NT2/D1 (cell line): ENCODE measurements around the gene GGA1.

Experiments
- DNase-seq: peaks from one replicate; pipeline ENCODE4 v3.0.0-alpha.2; 2011; ENCODE audit warnings: low read depth, low spot score
- H3K27me3 ChIP-seq: 2 replicates; pipeline ENCODE4 v1.6.0; 2011; ENCODE audit warnings: mild to moderate bottlenecking; ENCODE audit not compliant: insufficient read length, insufficient read depth
- H3K36me3 ChIP-seq: 2 replicates; pipeline ENCODE4 v1.6.1; 2011; ENCODE audit warnings: mild to moderate bottlenecking, low read length, mixed read lengths; ENCODE audit not compliant: insufficient read depth, insufficient read length
- H3K4me1 ChIP-seq: 2 replicates; pipeline ENCODE4 v1.5.1; 2011; ENCODE audit not compliant: insufficient read depth, insufficient read length
- H3K4me3 ChIP-seq: 2 replicates; pipeline ENCODE4 v1.5.1; 2011; ENCODE audit warnings: low read depth; ENCODE audit not compliant: insufficient read length
- H3K9ac ChIP-seq: 2 replicates; pipeline ENCODE4 v1.6.0; 2011; ENCODE audit warnings: low read depth; ENCODE audit not compliant: insufficient read length
- H3K9me3 ChIP-seq: 2 replicates; pipeline ENCODE4 v1.5.1; 2011; ENCODE audit warnings: mild to moderate bottlenecking, low read length; ENCODE audit not compliant: insufficient read depth
- SUZ12 ChIP-seq: IDR thresholded peaks from 2 replicates; pipeline ENCODE4 v1.6.1; 2011; ENCODE audit not compliant: insufficient read length, insufficient read depth; ENCODE audit errors: extremely low read depth
- YY1 ChIP-seq: IDR thresholded peaks from 2 replicates; pipeline ENCODE4 v1.6.1; 2011; ENCODE audit not compliant: insufficient read length, insufficient read depth
- ZNF274 ChIP-seq: IDR thresholded peaks from 2 replicates; pipeline ENCODE4 v1.6.1; 2011; ENCODE audit warnings: mild to moderate bottlenecking, low read depth, low read length

Gene GGA1

DNA sequence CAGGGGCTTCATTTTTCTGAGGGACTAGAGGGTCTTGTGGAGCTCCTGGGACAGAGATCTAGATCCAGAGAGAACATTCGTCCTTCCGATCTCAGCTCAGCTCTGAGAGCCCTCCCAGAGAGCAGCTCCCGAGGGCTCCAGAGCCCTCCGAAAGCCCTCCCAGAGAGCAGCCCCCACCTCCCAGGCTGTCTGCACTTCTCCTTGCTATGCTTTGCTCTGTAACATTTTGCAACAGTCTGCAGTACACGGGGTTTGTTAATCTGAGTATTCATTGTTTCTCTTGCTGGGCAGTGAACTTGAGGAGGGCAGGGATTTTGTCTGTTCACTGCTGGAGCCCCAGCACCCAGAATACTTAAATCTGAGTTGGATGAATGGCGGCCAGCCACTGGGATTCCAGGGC lies 2.6 kb downstream of the GGA1 start:
- TF ChIP-seq SUZ12, result no peak
- no peak for TF ChIP-seq YY1
- no peak for TF ChIP-seq ZNF274
- Histone ChIP-seq H3K9ac (no peak overlapping the region), H3K9me3 (no peaks in the 10 kb centered on the region), H3K4me3 (no peak overlapping the region), H3K27me3 (no peaks in the 10 kb centered on the region), H3K4me1 (peaks cover 3% of the 10 kb centered on the region), H3K36me3 (peaks cover 19% of the 10 kb centered on the region)
- no peak for DNase-seq

GRCh38 chr22:37616201-37617083 lies 7.8 kb downstream of the GGA1 start:
- Histone ChIP-seq H3K36me3 (peaks cover 60% of the 10 kb centered on the region), H3K4me1 (peaks cover 3% of the 10 kb centered on the region), H3K4me3 (no peak overlapping the region), H3K9me3 (no peaks in the 10 kb centered on the region), H3K9ac (no peak overlapping the region), H3K27me3 (no peaks in the 10 kb centered on the region)
- no peak for DNase-seq
- TF ChIP-seq YY1 (no peak), ZNF274 (no peak), SUZ12 (no peak)

DNA sequence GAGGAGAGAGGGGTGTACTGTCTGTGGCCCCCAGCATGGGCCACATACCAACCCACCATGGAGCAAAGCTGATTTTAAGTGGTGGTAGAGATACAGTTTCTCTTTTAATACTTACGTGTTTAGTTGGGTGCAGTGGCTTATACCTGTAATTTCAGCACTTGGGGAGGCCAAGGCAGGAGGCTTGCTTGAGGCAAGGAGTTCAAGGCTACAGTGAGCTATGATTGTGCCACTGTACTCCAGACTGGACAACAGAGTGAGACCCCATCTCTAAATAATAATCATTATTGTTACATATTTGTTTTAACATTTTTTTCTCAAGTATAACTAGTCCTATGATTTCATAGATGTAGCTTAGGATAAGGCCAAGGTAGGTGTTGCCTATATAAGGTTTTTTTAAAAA lies 8.8 kb downstream of the GGA1 start:
- Histone ChIP-seq H3K4me1 (peaks cover 3% of the 10 kb centered on the region), H3K27me3 (no peaks in the 10 kb centered on the region), H3K9me3 (no peaks in the 10 kb centered on the region), H3K4me3 (no peak overlapping the region), H3K9ac (no peak overlapping the region), H3K36me3 (peaks cover 62% of the 10 kb centered on the region)
- DNase-seq, result no peak
- no peak for TF ChIP-seq SUZ12
- no peak for TF ChIP-seq YY1
- TF ChIP-seq ZNF274, result no peak

DNA sequence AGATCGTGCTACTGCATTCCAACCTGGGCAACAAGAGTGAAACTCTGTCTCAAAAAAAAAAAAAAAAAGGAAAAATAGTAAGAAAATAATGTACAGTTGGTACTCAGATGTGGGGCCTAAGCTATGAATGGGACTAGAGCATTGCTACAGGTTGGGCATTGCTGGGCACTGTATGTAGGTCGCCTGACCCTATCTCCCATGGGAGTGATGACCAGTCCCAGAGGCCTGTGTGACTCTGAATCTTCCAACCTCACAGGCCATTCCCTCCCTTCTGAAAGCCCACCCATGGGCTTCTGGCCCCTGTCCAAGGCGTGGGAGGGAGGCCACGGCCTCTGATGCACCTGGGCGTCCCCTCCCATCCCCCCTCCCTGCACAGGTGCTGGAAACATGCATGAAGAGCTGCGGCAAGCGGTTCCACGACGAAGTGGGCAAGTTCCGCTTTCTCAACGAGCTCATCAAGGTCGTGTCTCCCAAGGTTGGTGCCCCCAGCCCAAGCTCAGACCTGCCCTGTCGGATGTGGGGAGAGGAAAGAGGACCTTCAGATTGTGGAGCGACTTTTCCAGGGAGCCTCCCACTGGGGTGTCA lies 9.5 kb downstream of the GGA1 start:
- H3K36me3 ChIP-seq, result peaks cover 64% of the 10 kb centered on the region
- no peak for DNase-seq
- H3K27me3 ChIP-seq, result no peaks in the 10 kb centered on the region
- H3K9me3 ChIP-seq, result no peaks in the 10 kb centered on the region
- no peak for TF ChIP-seq ZNF274
- TF ChIP-seq YY1, result no peak
- no peak for TF ChIP-seq SUZ12
- H3K4me3 ChIP-seq, result no peak overlapping the region
- no peak overlapping the region for H3K9ac ChIP-seq
- H3K4me1 ChIP-seq, result no peaks in the 10 kb centered on the region

- Histone ChIP-seq H3K27me3 (no peaks in the 10 kb centered on the region), H3K9me3 (no peaks in the 10 kb centered on the region), H3K4me1 (peaks cover under 1% of the 10 kb centered on the region), H3K9ac (no peak overlapping the region), H3K36me3 (peaks cover 67% of the 10 kb centered on the region), H3K4me3 (no peak overlapping the region)
- no peak for TF ChIP-seq ZNF274
- TF ChIP-seq SUZ12, result no peak
- TF ChIP-seq YY1, result no peak
- no peak for DNase-seq
These were observed 10.0 kb downstream of the GGA1 start for GRCh38 chr22:37618674-37619073.

- H3K4me1 ChIP-seq, result peaks cover 7% of the 10 kb centered on the region
- DNase-seq, result no peak
- H3K27me3 ChIP-seq, result no peaks in the 10 kb centered on the region
- H3K9me3 ChIP-seq, result no peaks in the 10 kb centered on the region
- TF ChIP-seq ZNF274, result no peak
- H3K9ac ChIP-seq, result no peak overlapping the region
- H3K4me3 ChIP-seq, result no peak overlapping the region
- peaks cover 67% of the 10 kb centered on the region for H3K36me3 ChIP-seq
These were observed 11.4 kb downstream of the GGA1 start for GRCh38 chr22:37619991-37620390.

DNA sequence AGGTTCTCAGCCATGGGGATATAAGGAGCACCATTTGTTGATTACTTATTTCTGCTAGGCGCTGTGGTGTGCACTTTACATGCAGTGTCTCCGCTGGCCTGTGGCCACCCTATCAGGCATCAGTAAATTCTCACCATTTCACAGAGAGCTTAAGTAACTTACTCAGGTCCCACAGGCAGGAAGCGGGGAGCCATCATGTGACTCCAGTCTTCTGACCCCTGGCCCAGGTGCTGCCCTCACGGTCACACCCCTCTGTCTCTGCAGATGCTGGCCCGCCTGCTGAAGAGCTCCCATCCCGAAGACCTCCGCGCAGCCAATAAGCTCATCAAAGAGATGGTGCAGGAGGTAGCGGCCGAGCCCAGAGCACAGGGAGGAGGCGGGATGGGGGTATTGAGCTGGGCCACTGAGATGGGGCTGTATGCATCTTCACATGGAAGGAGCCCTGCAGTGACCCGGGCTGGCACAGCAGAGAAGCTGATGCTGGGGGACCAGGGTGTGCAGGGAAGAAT lies 12.8 kb downstream of the GGA1 start:
- TF ChIP-seq SUZ12 (no peak), YY1 (no peak), ZNF274 (no peak)
- H3K36me3 ChIP-seq, result peaks cover 73% of the 10 kb centered on the region
- no peak overlapping the region for H3K9ac ChIP-seq
- no peaks in the 10 kb centered on the region for H3K27me3 ChIP-seq
- no peak overlapping the region for H3K4me3 ChIP-seq
- peaks cover 11% of the 10 kb centered on the region for H3K4me1 ChIP-seq
- no peaks in the 10 kb centered on the region for H3K9me3 ChIP-seq
- DNase-seq, result no peak
